Kidney (tissue), 14 donors: ENCODE measurements around the gene GPR17. TPM values are rescaled to one million over a fixed set of nuclear protein-coding genes. Genes with fewer than 3 reads are reported as not detected.

Experiments
- DNase-seq, 5 donors: peaks; one replicate each; pipeline ENCODE4 v3.0.0-alpha.2; 2013 to 2020
- FAIRE-seq: peaks from 2 replicates; lab custom pipeline; 2012; peaks lifted over from hg19 to GRCh38; lab: Jason Lieb, UNC
- H3K27ac ChIP-seq, 2 donors: one replicate each; pipeline ENCODE4 v1.7.0; 2013; ENCODE audit warnings: low read depth in 2 of 2, low read length in 2 of 2, inconsistent platforms in 1 of 2
- H3K27me3 ChIP-seq: one replicate; pipeline ENCODE4 v1.7.1; 2013; ENCODE audit warnings: low read length, inconsistent platforms; ENCODE audit not compliant: control insufficient read depth, insufficient read depth
- H3K36me3 ChIP-seq, 3 donors: one replicate each; pipeline versions ENCODE4 v1.7.0 to v1.7.1; 2013; ENCODE audit warnings: low read length in 3 of 3, control low read depth in 1 of 3, inconsistent platforms in 1 of 3; ENCODE audit not compliant: insufficient read depth in 3 of 3, control insufficient read depth in 2 of 3
- H3K4me1 ChIP-seq, 3 donors: one replicate each; pipeline versions ENCODE4 v1.7.0 to v1.7.1; 2013; ENCODE audit warnings: low read length in 3 of 3, inconsistent platforms in 1 of 3, low read depth in 1 of 3; ENCODE audit not compliant: control insufficient read depth in 2 of 3, insufficient read depth in 2 of 3
- H3K4me3 ChIP-seq, 3 donors: one replicate each; pipeline versions ENCODE4 v1.7.0 to v1.8.1; 2013; ENCODE audit warnings: low read length in 3 of 3, control low read depth in 1 of 3, inconsistent platforms in 1 of 3
- H3K9ac ChIP-seq, 3 donors: one replicate each; pipeline versions ENCODE4 v1.7.0 to v1.7.1; 2013; ENCODE audit warnings: low read length in 3 of 3, control low read depth in 1 of 3, inconsistent platforms in 1 of 3
- H3K9me3 ChIP-seq, 3 donors: one replicate each; pipeline versions ENCODE4 v1.7.0 to v1.7.1; 2013; ENCODE audit warnings: low read length in 3 of 3, control low read depth in 1 of 3, inconsistent platforms in 1 of 3; ENCODE audit not compliant: control insufficient read depth in 2 of 3, insufficient read depth in 1 of 3
- intact Hi-C: fragments of 100-400 bp; cut with DNase I; formaldehyde crosslinking; loops from one replicate; pipeline ENCODE4 v1.11.1; 2022
- polyA plus RNA-seq: library from polyadenylated mRNA; stranded (reverse); fragments of 350-450 nt; fragmentation: Illumina TruSeq; extraction: RNeasy Lipid Tissue Mini Kit (QIAGEN cat#74804); gene quantifications from one replicate; pipeline ENCODE4 v1.2.3, GENCODE V29; 2014; ENCODE audit warnings: low read depth, low replicate concordance; ENCODE audit not compliant: insufficient read depth
- total RNA-seq: library from RNA; stranded (reverse); fragmentation: NEBNext Ultra II Directional; extraction: Animal tissue kit (Norgen Biotek cat#: 25700); gene quantifications from one replicate; pipeline ENCODE4 v1.2.1, GENCODE V29; 2021
- TF ChIP-seq, protein P1 (sequence below): IDR thresholded peaks from 3 replicates; pipeline ENCODE4 v1.5.1; 2012; ENCODE audit warnings: mild to moderate bottlenecking, moderate library complexity, borderline replicate concordance; ENCODE audit not compliant: insufficient read depth; ENCODE audit errors: extremely low read depth
- donor health status: control.
- donor health status: control.
- donor health status: control.
- donor health status: control.
- donor health status: control.
- donor health status: DM: yes; HTN: yes; CAD: no.
- donor health status: Normal renal cell carcinoma (clear cell type).

GPR17 gene
- total and polyA plus RNA-seq, 2 donors from 2014 or later: 0.39 to 0.50 TPM

DNA sequence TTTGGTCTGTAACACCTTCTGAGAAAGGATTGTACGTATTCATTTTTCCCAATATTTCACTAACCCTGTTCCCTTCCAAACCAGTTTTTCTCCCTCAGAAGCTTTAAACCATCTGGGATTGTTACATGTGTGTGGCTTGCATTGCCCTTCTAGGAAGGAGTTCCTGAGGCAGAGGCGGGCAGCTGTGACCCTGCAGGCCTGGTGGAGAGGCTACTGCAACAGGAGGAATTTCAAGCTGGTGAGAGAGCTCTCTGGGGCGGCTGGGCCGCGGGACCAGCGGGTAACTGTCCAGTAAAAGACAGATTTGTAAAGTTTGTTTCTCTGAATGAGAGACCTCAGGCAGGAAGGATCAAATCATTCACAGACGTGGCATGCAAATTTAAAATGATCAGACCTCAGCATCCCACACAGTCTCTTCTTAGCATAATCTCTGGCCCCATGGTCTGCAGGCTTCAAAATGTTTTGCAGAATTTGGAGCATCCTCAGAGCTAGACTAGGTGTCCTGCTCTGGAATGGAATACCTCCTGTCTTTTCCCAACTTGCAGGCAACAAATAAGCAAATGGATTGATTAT, 40.2 kb upstream of the GPR17 start:
- Histone ChIP-seq H3K9me3 (no peaks in the 10 kb centered on the region), H3K9ac (no peak overlapping the region), H3K27me3 (no peaks in the 10 kb centered on the region), H3K4me3 (no peak overlapping the region), H3K4me1 (peaks cover 0 to 2% (median 0%) of the 10 kb centered on the region in 3 donors), H3K36me3 (no peaks in the 10 kb centered on the region), H3K27ac (no peak overlapping the region)
- intact Hi-C loops: no loop called here
- DNase-seq: peak in 1 of 5 donors; percentile 28
- TF ChIP-seq, protein P1, sequence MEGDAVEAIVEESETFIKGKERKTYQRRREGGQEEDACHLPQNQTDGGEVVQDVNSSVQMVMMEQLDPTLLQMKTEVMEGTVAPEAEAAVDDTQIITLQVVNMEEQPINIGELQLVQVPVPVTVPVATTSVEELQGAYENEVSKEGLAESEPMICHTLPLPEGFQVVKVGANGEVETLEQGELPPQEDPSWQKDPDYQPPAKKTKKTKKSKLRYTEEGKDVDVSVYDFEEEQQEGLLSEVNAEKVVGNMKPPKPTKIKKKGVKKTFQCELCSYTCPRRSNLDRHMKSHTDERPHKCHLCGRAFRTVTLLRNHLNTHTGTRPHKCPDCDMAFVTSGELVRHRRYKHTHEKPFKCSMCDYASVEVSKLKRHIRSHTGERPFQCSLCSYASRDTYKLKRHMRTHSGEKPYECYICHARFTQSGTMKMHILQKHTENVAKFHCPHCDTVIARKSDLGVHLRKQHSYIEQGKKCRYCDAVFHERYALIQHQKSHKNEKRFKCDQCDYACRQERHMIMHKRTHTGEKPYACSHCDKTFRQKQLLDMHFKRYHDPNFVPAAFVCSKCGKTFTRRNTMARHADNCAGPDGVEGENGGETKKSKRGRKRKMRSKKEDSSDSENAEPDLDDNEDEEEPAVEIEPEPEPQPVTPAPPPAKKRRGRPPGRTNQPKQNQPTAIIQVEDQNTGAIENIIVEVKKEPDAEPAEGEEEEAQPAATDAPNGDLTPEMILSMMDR: no peak
- FAIRE-seq: no peak

GRCh38 chr2:127606625-127607398, 39.1 kb upstream of the GPR17 start:
- Histone ChIP-seq H3K27ac (no peak overlapping the region), H3K27me3 (no peaks in the 10 kb centered on the region), H3K36me3 (no peaks in the 10 kb centered on the region), H3K4me1 (peaks cover 0 to 2% (median 0%) of the 10 kb centered on the region in 3 donors), H3K9ac (no peak overlapping the region), H3K9me3 (no peaks in the 10 kb centered on the region), H3K4me3 (no peak overlapping the region)
- FAIRE-seq (no peak), DNase-seq (peak in 1 of 5 donors; percentile 29)
- TF ChIP-seq, protein P1: no peak
- intact Hi-C loops: no loop called here

DNA sequence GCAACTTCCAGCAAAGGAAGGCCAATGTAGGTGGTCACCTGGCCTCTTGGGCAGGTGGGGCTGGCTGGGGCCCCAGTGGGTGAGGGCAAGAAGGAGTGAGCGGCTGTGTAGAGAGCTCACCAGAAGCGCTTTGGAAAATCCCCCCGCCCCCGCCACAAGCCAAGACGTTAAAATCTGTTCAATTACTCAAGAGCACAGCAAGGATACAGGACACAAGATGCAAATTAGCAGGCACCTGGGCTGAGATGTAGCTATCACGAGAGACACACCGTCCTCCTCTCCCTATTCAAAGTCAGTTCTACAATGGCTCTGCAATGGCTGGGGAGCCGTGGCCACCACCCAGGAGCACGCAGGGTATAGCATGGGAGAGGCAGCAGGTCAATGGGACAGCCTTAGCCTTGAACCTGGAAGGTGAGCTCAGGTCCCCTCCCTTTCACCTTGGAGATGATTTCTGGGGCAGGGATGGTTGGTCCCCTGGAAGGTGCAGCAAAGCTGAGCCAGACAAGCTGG, 38.5 kb upstream of the GPR17 start:
- no peaks in the 10 kb centered on the region for H3K27me3 ChIP-seq
- DNase-seq: peak in 1 of 5 donors; percentile 45

More for the DNA sequence above, 38.5 kb upstream of the GPR17 start:
- TF ChIP-seq, protein P1: no peak
- Histone ChIP-seq H3K9me3 (no peaks in the 10 kb centered on the region), H3K4me3 (no peak overlapping the region), H3K4me1 (peaks cover 0 to 2% (median 0%) of the 10 kb centered on the region in 3 donors), H3K9ac (no peak overlapping the region), H3K36me3 (no peaks in the 10 kb centered on the region), H3K27ac (no peak overlapping the region)
- intact Hi-C loops: no loop called here
- FAIRE-seq: no peak
